Uterus (tissue), 4 donors: ENCODE measurements around the gene PHYHD1. TPM values are rescaled to one million over a fixed set of nuclear protein-coding genes. Genes with fewer than 3 reads are reported as not detected.
A peak's percentile ranks its signal among the peaks of the same experiment; 100 is the strongest.

Source experiments
- DNase-seq, 2 donors: peaks; one replicate each; pipeline ENCODE4 v3.0.0-alpha.2; 2019 to 2020
- H3K27ac ChIP-seq, 2 donors: fragments of 200-600 bp; sonication (generic); 1 replicate in 1 of 2; 2 replicates in 1 of 2; pipeline ENCODE4 v1.5.1; 2016 to 2018
- H3K27me3 ChIP-seq, 2 donors: fragments of 200-600 bp; sonication (generic); one replicate each; pipeline ENCODE4 v1.5.1; 2018 to 2019; ENCODE audit warnings: control low read depth in 1 of 2
- H3K36me3 ChIP-seq, 2 donors: fragments of 200-600 bp; sonication (generic); one replicate each; pipeline ENCODE4 v1.5.1; 2019; ENCODE audit warnings: control low read depth in 1 of 2
- H3K4me1 ChIP-seq, 2 donors: fragments of 200-600 bp; sonication (generic); one replicate each; pipeline ENCODE4 v1.5.1; 2018 to 2019; ENCODE audit warnings: control low read depth in 1 of 2
- H3K4me3 ChIP-seq, 2 donors: fragments of 200-600 bp; sonication (generic); 1 replicate in 1 of 2; 2 replicates in 1 of 2; pipeline ENCODE4 v1.5.1; 2018 to 2019; ENCODE audit warnings: mild to moderate bottlenecking in 1 of 2
- H3K9me3 ChIP-seq, 2 donors: fragments of 200-600 bp; sonication (generic); one replicate each; pipeline ENCODE4 v1.5.1; 2019; ENCODE audit warnings: control low read depth in 1 of 2
- CTCF ChIP-seq, 4 experiments: fragments of 200-600 bp in 2 of 4; fragments of 450-650 bp in 2 of 4; sonication (generic) in 2 of 4; IDR thresholded peaks; one replicate each; pipeline ENCODE4 v1.5.1; 2016 to 2019; ENCODE audit warnings: antibody characterized with exemption in 4 of 4, mild to moderate bottlenecking in 2 of 4, moderate library complexity in 1 of 4
- POLR2A ChIP-seq, 2 donors: fragments of 450-650 bp; IDR thresholded peaks; one replicate each; pipeline ENCODE4 v1.6.1; 2016; ENCODE audit warnings: antibody characterized with exemption in 2 of 2, mild to moderate bottlenecking in 1 of 2, moderate library complexity in 1 of 2
- intact Hi-C: fragments of 100-400 bp; cut with DNase I; formaldehyde crosslinking; loops from one replicate; pipeline ENCODE4 v1.15.1; 2023; ENCODE audit warnings: low total_unique reads
- total RNA-seq, 4 donors: library from RNA; depleted of rRNA in 3 of 4; stranded (reverse); fragments of >200 nt in 3 of 4; gene quantifications; one replicate each; pipeline versions ENCODE4 v1.1.0 to v1.2.4, GENCODE V29; 2014 to 2023
- donor health status: DM: yes; HTN: yes; CAD: no.

PHYHD1 gene
- total RNA-seq, 4 donors from 2014 or later = 23.2 to 30.8 (median 27.2) TPM

GRCh38 chr9:128912270-128912853 lies 8.4 kb upstream of the PHYHD1 start:
- peak overlapping the region; percentile 58 to 81 for H3K27ac ChIP-seq
- TF ChIP-seq POLR2A (IDR thresholded peaks at IDR 0.05) (no peak), CTCF (IDR thresholded peaks at IDR 0.05) (no peak)
- no peaks in the 10 kb centered on the region for H3K9me3 ChIP-seq
- H3K27me3 ChIP-seq = no peaks in the 10 kb centered on the region
- intact Hi-C loops = no loop called here
- H3K4me3 ChIP-seq = no peak overlapping the region
- no peak for DNase-seq
- peaks cover 0 to 54% of the 10 kb centered on the region in 2 donors for H3K4me1 ChIP-seq
- H3K36me3 ChIP-seq = no peaks in the 10 kb centered on the region

GRCh38 chr9:128913048-128913900 lies 7.5 kb upstream of the PHYHD1 start:
- H3K36me3 ChIP-seq = no peaks in the 10 kb centered on the region
- H3K9me3 ChIP-seq = no peaks in the 10 kb centered on the region
- H3K4me3 ChIP-seq = no peak overlapping the region
- peak overlapping the region; percentile 58 to 81 for H3K27ac ChIP-seq
- TF ChIP-seq POLR2A (IDR thresholded peaks at IDR 0.05) (no peak), CTCF (IDR thresholded peaks at IDR 0.05) (no peak)
- intact Hi-C loops = no loop called here
- DNase-seq = no peak
- peaks cover 0 to 54% of the 10 kb centered on the region in 2 donors for H3K4me1 ChIP-seq
- no peaks in the 10 kb centered on the region for H3K27me3 ChIP-seq

GRCh38 chr9:128913995-128914772 lies 6.6 kb upstream of the PHYHD1 start:
- no peaks in the 10 kb centered on the region for H3K27me3 ChIP-seq
- intact Hi-C loops = no loop called here
- H3K27ac ChIP-seq = peak overlapping the region; percentile 58 to 81
- no peaks in the 10 kb centered on the region for H3K9me3 ChIP-seq
- no peaks in the 10 kb centered on the region for H3K36me3 ChIP-seq
- no peak for TF ChIP-seq POLR2A (IDR thresholded peaks at IDR 0.05)
- TF ChIP-seq CTCF (IDR thresholded peaks at IDR 0.05) = no peak
- no peak for DNase-seq
- H3K4me3 ChIP-seq = no peak overlapping the region
- peaks cover 2 to 53% of the 10 kb centered on the region in 2 donors for H3K4me1 ChIP-seq

DNA sequence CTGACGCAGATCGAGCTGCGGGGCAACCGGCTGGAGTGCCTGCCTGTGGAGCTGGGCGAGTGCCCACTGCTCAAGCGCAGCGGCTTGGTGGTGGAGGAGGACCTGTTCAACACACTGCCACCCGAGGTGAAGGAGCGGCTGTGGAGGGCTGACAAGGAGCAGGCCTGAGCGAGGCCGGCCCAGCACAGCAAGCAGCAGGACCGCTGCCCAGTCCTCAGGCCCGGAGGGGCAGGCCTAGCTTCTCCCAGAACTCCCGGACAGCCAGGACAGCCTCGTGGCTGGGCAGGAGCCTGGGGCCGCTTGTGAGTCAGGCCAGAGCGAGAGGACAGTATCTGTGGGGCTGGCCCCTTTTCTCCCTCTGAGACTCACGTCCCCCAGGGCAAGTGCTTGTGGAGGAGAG lies 4.6 kb upstream of the PHYHD1 start:
- peaks cover 12 to 41% of the 10 kb centered on the region in 2 donors for H3K4me1 ChIP-seq
- H3K27me3 ChIP-seq = no peaks in the 10 kb centered on the region
- no peaks in the 10 kb centered on the region for H3K36me3 ChIP-seq
- intact Hi-C loops = no loop called here
- H3K9me3 ChIP-seq = no peaks in the 10 kb centered on the region
- DNase-seq = peak; percentile 49 to 64
- peak in 1 of 2 donors; percentile 17 for TF ChIP-seq POLR2A (IDR thresholded peaks at IDR 0.05)
- TF ChIP-seq CTCF (IDR thresholded peaks at IDR 0.05) = no peak
- no peak overlapping the region for H3K4me3 ChIP-seq
- peak overlapping the region; percentile 78 to 95 for H3K27ac ChIP-seq
